GM18907 (cell line): ENCODE data around the gene L1CAM.

Experiments
- ATAC-seq: cut with Tn5 transposase; IDR thresholded peaks from one replicate; pipeline ENCODE4 v1.9.1; 2021; ENCODE audit warnings: mild to moderate bottlenecking, moderate library complexity; ENCODE audit not compliant: unreplicated experiment

The L1CAM gene

DNA sequence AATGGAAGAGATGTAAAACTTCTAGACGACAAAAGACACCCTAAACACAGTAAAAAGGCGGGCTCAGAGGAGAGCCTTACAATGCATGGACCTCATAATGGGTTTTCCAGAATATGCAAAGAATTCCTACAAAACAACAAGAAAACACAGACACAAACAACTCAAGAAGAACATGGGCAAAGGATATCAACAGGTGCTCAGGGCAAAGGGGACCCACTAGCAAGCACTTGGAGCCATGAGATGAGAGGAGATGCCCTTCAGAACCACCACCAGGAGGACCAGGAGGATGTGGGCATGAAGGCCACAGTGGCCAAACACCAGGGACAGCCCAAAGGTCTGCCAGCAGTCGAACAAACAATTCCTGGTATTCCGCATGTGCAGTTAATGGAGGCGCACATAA is 72.8 kb downstream of the L1CAM start:
- no peak for ATAC-seq

DNA sequence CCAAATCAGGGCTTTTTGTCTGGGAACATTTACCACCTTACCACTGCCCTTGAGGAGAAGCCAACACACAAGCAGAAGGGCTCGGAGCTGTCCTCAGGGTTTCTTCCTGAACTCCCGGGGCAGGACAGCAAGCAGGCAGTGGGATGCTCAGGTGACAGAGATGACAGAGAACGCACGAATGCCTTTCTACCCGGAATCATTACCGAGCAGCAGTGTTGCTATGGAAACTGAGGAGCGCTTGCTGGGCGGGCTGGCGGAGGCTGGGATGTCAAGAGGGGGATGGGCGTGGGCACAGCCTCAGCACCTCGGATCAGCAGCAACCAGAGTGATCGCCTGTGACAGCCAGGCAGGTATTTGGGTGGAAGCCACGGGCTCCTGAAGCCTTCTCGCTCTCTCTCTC is 73.8 kb downstream of the L1CAM start:
- no peak for ATAC-seq
